Subcutaneous adipose tissue (tissue), 4 donors: ENCODE data around the gene OGDH. TPM values are rescaled to one million over a fixed set of nuclear protein-coding genes. Genes with fewer than 3 reads are reported as not detected.

Experiments used
- total RNA-seq, 4 donors: library from RNA; depleted of rRNA; stranded (reverse); fragments of >200 nt; gene quantifications; one replicate each; pipeline ENCODE4 v1.1.0, GENCODE V29; 2016
- TF ChIP-seq, protein P1 (sequence below): fragments of 450-650 bp; IDR thresholded peaks from one replicate; pipeline ENCODE4 v1.5.1; 2016; ENCODE audit warnings: low read depth, mild to moderate bottlenecking, control low read depth, antibody characterized with exemption, moderate library complexity

Gene OGDH
- total RNA-seq, 4 donors from 2014 or later = 62.3 to 93.6 (median 68.5) TPM

DNA sequence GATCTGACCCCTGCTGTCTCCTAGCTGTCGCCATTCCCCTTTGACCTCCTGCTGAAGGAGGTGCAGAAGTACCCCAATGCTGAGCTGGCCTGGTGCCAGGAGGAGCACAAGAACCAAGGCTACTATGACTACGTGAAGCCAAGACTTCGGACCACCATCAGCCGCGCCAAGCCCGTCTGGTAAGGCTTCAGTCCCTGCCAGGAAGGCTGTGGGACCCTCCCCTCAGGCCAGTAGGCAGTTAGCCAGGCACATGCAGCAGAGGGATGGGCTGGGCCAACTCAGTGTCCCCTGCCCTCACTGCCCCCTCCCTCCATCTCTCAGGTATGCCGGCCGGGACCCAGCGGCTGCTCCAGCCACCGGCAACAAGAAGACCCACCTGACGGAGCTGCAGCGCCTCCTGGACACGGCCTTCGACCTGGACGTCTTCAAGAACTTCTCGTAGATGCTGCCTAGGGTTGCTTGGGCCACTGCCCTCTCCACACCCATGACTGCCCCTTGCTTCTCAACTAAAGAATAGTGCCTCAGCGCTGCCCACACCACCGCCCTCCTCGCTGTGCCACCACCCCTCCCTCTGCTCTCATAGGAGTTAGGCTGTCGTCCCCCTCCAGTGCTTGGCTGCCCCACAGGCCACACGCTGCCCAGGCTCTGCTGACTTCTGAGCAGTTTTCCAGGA is 101.3 kb downstream of the OGDH start:
- TF ChIP-seq, protein P1, sequence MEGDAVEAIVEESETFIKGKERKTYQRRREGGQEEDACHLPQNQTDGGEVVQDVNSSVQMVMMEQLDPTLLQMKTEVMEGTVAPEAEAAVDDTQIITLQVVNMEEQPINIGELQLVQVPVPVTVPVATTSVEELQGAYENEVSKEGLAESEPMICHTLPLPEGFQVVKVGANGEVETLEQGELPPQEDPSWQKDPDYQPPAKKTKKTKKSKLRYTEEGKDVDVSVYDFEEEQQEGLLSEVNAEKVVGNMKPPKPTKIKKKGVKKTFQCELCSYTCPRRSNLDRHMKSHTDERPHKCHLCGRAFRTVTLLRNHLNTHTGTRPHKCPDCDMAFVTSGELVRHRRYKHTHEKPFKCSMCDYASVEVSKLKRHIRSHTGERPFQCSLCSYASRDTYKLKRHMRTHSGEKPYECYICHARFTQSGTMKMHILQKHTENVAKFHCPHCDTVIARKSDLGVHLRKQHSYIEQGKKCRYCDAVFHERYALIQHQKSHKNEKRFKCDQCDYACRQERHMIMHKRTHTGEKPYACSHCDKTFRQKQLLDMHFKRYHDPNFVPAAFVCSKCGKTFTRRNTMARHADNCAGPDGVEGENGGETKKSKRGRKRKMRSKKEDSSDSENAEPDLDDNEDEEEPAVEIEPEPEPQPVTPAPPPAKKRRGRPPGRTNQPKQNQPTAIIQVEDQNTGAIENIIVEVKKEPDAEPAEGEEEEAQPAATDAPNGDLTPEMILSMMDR = no peak

DNA sequence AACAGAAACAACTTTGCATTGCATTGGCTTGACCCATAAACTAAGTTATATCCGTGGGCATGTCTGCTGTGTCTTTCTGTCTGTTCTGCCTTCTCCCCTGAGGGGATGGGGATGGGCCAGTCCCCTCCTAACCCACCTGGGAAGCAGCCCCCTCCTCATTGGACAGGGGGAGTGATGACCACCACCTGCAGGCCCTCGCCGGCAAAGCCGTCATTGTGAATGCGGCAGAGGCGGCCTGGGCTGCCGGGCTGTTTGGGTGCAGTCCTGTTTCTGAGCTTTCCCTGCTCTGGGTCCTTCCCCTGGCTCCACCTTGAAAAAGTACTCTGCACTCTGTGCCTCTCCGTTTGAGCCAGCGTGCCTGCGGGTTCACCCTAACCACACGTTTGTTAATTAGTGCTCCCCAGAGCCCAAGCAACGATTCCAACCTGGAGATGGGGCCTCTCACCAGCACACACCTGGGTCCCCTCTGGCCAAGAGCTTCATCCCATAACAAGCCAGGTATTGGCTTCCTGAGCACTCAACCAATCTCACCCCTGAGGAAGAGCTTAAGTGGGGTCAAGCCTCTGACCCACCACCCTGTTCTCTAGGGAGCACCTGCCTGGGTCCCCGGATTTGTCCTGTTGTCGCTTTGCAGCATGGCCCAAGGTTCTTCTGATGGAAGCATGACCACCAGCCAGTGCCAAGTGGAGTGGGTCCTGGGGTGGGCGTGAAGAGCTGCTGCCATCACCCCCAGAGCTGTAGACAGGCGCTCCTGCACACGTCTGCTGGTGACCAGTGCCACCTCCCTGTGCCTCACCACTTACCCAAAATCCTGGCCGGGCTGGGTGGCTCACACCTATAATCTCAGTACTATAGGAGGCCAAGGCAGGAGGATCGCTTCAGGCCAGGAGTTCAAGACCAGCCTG is 102.8 kb downstream of the OGDH start:
- TF ChIP-seq, protein P1 = no peak

DNA sequence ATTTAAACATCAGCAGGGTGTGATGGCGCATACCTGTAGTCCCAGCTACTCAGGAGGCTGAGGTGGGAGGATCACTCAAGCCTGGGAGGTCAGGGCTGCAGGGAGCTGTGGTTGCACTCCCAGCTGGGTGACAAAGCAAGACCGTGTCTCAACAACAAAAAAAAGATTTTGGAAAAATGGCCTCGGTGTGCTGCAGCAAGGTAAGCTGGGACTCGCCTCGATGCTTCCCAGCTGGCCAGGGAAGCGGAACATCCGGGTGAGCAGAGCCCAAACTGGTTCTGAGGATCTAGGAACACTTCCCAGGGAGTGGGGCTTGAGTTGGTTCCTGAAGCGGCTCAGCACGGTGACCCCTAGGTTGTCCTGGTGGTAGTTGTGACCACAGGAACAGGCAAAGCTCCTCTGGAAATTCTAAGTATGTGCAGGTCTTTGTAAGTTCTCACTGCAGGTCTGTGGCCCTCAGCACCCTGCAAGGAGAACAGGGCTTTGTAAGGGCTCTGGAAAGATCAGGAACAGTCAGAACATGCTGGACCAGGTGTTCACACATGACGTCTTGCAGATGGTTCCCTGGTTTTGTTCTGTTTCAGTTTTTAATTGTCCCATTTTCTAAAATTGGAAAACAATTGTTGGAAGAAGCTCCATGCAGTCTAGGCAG is 103.6 kb downstream of the OGDH start:
- TF ChIP-seq, protein P1 = no peak

DNA sequence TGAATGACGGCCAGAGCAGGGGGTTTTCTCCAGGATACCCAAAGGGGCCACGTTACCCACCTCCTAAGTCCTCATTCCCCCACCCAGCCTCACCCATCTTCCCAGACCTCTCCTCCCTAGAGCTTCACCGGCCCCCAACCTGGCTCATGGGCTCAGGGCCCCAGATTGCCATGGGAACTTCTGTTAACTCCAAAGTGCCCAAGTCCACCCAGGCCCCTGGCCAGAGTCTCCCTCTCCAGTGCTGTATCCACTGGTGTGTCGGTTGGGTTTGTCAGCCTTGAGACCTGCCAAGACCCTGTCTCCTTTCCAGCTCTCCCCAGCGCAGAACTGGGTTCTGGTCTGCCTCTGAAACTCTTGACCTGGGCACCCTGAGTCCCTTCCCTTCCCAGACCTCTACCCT is 105.1 kb downstream of the OGDH start:
- TF ChIP-seq, protein P1 = no peak

DNA sequence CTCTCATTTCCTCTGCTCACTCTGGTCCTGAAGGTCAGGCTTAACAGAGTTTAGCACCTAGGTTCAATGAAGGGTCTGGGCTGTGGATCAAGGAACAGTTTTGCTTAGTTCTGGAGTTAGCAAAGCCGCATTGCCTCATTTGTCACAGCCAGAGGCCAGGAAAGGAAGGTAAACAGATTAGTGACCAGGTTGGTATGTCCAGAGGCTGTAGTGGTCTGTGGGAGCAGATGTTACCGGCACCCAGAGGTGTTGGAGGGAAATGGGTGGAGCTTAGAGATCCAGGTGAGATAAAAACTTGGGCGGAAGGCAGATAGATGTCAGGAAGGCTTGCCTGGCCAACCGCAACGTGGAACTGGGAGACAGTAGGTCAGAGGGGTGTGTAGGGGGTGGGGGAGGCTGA is 105.6 kb downstream of the OGDH start:
- TF ChIP-seq, protein P1 = no peak

DNA sequence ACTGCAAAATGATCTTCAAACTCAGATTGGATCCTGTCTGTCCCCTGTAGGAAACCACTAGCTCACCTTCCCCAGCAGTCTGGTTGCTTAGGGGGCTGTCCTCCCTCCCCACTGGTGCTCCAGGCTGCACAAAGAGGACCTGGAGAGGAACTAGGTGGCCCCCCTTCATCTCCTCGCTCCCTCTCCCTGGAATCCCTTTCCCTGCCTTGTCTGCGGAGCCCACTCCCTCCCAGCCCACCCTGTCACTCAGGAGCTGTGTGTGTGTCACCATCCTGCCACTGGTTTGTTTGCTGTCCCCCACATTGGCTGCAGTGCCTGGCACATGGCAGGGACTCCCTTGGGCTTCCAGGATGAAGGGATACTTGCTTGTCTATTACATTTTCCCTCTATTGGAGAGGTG is 106.7 kb downstream of the OGDH start:
- TF ChIP-seq, protein P1 = no peak
